Astrocyte of the spinal cord (primary cell): ENCODE data around the gene IL15RA.
"Not testable (repeated sequence)": the region's sequence is repeated elsewhere in the genome, so short reads cannot be mapped to it uniquely, and the experiment has no call there.

Experiments used
- DNase-seq: peaks from one replicate; pipeline ENCODE4 v3.0.0; 2011; ENCODE audit warnings: low read depth, low spot score
- H3K4me3 ChIP-seq: 2 replicates; pipeline ENCODE4 v1.5.1; 2011; ENCODE audit warnings: low read depth, mild to moderate bottlenecking, low read length, moderate library complexity
- in situ Hi-C: cut with HindIII; loops from 2 replicates; pipeline ENCODE4 v1.10.0; 2017; ENCODE audit warnings: low sequenced_read_pairs
- TF ChIP-seq, protein P1 (sequence below): IDR thresholded peaks from 2 replicates; pipeline ENCODE4 v1.5.1; 2012; ENCODE audit warnings: low read depth, mild to moderate bottlenecking, low read length, inconsistent platforms

Gene IL15RA

DNA sequence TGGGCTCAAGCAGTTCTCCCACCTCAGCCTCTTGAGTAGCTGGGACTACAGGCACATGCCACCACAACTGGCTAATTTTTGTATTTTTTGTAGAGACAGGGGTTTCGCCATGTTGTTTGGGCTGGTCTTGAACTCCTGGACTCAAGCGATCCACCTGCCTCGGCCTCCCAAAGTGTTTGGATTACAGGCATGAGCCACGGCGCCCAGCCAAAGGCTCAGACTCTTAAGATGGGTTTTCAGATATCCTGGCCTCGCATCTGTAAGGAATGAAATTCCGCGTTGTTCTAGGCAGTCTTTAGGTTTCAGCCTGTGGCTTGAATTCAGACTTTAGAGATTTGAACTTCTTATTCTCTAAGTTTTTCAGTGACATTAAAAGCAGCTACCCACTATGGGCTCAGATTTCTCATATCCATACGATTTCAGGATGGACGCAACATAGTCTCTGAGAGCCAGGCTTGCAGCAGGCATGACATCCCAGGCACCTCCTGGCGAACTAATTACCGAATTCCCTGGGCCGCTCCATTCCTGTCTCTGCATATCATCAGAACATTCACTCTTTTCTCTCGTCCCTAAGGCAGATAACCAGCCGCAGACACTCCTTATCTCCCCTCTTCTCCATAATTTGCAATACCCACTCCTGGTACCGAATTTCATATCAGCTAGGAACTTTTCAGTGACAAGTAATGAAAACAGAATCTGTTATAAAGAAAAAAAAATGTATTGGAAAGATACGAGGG, 29.7 kb downstream of the IL15RA start:
- H3K4me3 ChIP-seq, result no peak overlapping the region
- in situ Hi-C loops, result no loop called here
- no peak for DNase-seq
- TF ChIP-seq, protein P1, sequence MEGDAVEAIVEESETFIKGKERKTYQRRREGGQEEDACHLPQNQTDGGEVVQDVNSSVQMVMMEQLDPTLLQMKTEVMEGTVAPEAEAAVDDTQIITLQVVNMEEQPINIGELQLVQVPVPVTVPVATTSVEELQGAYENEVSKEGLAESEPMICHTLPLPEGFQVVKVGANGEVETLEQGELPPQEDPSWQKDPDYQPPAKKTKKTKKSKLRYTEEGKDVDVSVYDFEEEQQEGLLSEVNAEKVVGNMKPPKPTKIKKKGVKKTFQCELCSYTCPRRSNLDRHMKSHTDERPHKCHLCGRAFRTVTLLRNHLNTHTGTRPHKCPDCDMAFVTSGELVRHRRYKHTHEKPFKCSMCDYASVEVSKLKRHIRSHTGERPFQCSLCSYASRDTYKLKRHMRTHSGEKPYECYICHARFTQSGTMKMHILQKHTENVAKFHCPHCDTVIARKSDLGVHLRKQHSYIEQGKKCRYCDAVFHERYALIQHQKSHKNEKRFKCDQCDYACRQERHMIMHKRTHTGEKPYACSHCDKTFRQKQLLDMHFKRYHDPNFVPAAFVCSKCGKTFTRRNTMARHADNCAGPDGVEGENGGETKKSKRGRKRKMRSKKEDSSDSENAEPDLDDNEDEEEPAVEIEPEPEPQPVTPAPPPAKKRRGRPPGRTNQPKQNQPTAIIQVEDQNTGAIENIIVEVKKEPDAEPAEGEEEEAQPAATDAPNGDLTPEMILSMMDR, result no peak

DNA sequence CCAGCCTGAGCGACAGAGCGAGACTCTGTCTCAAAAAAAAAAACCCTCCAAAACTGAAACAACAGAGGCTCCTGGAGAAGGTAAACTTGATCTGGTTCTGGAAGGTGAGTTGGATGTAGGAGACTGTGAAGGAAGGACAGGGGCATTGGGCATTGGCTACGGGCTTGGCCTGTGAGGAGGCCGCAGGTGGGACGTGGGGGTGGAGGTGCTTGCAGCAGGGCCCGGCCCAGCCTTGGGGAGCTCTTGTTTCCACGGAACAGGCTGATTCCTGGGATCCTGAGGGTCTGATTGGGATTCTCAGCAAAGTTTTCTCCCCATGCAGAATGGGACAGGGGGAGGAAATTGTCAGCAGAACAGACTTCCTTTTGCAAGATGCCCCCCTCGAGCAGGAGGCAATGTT, 30.6 kb downstream of the IL15RA start:
- H3K4me3 ChIP-seq, result no peak overlapping the region
- in situ Hi-C loops, result no loop called here
- DNase-seq, result no peak
- TF ChIP-seq, protein P1, result no peak

DNA sequence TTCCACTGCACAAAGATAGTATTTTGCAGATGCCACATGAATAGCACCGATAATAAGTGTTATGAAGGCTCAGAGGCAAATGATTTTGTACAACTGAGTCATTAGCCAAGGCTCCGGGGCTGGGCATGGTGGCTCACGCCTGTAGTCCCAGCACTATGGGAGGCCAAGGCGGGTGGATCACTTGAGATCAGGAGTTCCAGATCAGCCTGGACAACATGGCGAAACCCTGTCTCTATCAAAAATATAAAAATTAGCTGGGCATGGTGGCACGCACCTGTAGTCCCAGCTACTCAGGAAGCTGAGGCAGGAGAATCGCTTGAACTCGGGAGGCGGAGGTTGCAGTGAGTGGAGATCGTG, 30.9 kb downstream of the IL15RA start:
- DNase-seq, in situ Hi-C loops, H3K4me3 ChIP-seq: not testable (repeated sequence)

DNA sequence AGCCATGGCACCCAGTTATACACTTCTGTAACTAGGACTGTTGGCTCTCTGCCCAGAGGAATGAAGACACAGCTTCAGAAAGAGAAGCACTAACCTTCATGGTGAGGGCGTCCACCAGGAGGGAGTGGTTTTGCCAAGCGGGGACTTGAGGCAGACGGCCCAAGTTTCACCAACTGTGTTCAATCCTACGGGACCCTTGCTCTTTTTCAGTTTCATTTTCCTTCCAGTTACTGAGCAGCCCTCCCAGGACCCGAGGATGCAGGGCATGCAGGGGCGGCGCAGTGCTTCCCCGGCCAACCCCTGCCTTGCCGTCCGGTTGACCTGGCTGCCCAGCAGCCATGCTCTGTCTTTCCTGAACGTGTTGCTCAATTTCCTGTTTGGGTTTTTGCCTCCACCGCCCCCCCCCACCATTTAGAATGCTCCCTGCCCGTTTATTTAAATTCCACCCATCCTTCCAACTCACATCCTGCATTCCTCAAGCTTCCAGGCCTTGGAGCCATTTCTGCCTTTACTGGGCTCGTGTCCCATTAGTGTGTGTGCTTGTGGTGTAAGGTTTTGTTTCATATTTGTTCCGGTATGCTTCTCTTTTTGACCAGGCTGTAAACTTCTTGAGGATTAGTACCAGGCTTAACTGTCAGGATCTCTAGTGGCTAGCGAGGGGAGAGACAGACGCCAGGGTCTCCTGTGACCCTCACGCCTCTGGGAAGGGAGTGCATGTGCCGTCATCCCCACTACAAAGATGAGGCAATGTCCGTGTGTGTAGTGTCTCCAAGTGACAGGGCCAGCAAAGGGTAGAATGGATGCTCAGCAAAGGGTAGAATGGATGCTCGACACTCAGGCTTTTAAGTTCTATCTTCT, 31.6 kb downstream of the IL15RA start:
- TF ChIP-seq, protein P1, result no peak
- in situ Hi-C loops, result no loop called here
- no peak overlapping the region for H3K4me3 ChIP-seq
- DNase-seq, result peak; percentile 92

DNA sequence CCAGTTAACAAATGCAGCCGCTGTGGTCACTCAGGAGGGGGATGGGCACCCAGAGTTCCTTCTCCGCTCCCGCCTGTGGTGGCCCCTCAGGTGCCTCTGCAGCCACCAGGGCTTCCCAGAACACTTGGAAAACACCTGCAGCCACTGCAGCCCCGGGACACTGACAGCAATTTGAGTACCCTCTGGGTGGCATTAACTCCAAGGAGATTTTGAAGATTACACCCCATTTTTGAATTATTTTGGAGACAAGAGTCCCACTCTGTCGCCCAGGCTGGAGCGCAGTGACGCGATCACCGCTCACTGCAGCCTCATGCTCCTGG, 32.2 kb downstream of the IL15RA start:
- TF ChIP-seq, protein P1, result no peak
- in situ Hi-C loops, result no loop called here
- H3K4me3 ChIP-seq, result no peak overlapping the region
- DNase-seq, result no peak

DNA sequence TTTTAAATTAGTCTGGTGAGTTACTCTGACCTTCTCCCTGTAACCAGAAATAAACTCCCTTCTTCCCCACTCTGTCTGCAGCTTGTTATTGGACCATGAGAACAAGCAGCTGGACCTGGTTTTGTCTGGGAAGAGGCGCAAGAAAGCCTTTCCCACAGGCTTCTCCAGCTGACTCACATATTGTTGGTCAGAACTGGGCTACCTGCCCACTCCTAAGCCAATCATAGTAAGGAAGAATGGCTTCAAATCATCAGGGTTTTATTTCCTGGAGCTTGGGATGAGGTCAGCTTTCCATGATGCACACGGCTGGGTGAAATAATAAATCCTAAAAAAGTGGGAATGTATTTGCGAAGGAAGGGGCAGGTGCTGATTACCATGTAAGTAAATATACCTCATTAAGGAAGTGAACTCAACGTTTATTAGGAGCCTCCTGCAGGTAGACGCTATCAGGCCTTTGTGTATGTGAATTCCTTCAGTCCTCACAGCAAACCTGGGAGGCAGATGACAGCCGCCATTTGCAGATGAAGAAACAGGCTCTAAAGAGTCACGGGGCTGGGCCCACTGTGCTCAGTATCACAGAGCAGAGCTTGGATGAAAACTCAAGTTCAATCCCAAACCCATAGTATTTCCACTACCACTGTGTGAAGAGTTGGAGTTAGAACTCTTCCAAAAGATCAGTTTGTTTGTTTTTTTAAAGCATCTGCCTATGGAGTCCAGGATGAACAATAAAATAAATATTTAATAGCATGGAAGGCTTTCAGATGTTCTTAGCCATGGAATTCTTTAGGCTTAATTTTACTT, 32.8 kb downstream of the IL15RA start:
- DNase-seq, result peak; percentile 99
- TF ChIP-seq, protein P1, result no peak
- in situ Hi-C loops, result no loop called here
- no peak overlapping the region for H3K4me3 ChIP-seq

DNA sequence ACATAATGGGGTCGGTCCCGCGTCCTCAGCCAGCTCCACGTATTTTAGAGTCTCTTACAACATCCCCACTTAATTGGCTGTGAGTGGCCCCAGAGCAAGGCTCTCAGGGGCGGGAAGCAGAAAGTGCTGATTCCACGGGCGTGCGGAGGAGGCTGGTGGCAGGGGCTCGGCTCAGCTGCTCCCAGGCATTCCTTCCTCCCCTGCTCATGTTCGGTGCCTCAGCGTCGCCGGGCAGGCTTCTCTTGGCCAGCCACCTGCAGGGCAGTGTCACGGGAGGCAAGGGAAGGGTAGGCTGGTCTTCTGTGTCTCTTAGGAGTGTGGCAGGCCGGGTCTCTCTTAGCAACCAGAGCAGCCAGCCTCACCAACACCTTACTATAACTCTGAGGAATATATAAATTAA, 33.8 kb downstream of the IL15RA start:
- no peak overlapping the region for H3K4me3 ChIP-seq

More for the DNA sequence above, 33.8 kb downstream of the IL15RA start:
- peak; percentile 40 for DNase-seq
- TF ChIP-seq, protein P1, result no peak
- in situ Hi-C loops, result no loop called here
